GM21529 (cell line): ENCODE results near the gene KCNJ15.

ENCODE experiments used
- ATAC-seq: cut with Tn5 transposase; IDR thresholded peaks from one replicate; pipeline ENCODE4 v1.9.1; 2021; ENCODE audit not compliant: unreplicated experiment

KCNJ15 gene

GRCh38 chr21:38325216-38325615 is 68.4 kb downstream of the KCNJ15 start:
- no peak for ATAC-seq

GRCh38 chr21:38325731-38326420 is 69.1 kb downstream of the KCNJ15 start:
- no peak for ATAC-seq

- ATAC-seq = no peak
Measured at GRCh38 chr21:38326429-38326828, 69.6 kb downstream of the KCNJ15 start.

- no peak for ATAC-seq
Measured at GRCh38 chr21:38326899-38327298, 70.1 kb downstream of the KCNJ15 start.

GRCh38 chr21:38327984-38328383 is 71.2 kb downstream of the KCNJ15 start:
- no peak for ATAC-seq

- no peak for ATAC-seq
Measured at GRCh38 chr21:38329162-38329561, 72.4 kb downstream of the KCNJ15 start.

- no peak for ATAC-seq
Measured at GRCh38 chr21:38330666-38331065, 73.9 kb downstream of the KCNJ15 start.

GRCh38 chr21:38333301-38334272 is 76.8 kb downstream of the KCNJ15 start:
- no peak for ATAC-seq

GRCh38 chr21:38334866-38335265 is 78.1 kb downstream of the KCNJ15 start:
- no peak for ATAC-seq

GRCh38 chr21:38337793-38338192 is 81.0 kb downstream of the KCNJ15 start:
- no peak for ATAC-seq

- no peak for ATAC-seq
Measured at GRCh38 chr21:38340131-38340530, 83.3 kb downstream of the KCNJ15 start.

GRCh38 chr21:38341546-38342012 is 84.8 kb downstream of the KCNJ15 start:
- ATAC-seq = no peak

- ATAC-seq = no peak
Measured at GRCh38 chr21:38342739-38343138, 85.9 kb downstream of the KCNJ15 start.

- no peak for ATAC-seq
Measured at GRCh38 chr21:38343691-38344090, 86.9 kb downstream of the KCNJ15 start.

- ATAC-seq = no peak
Measured at GRCh38 chr21:38346286-38346685, 89.5 kb downstream of the KCNJ15 start.

GRCh38 chr21:38349111-38349746 is 92.4 kb downstream of the KCNJ15 start:
- no peak for ATAC-seq

- ATAC-seq = no peak
Measured at GRCh38 chr21:38349977-38350376, 93.2 kb downstream of the KCNJ15 start.

- ATAC-seq = no peak
Measured at GRCh38 chr21:38350684-38351083, 93.9 kb downstream of the KCNJ15 start.

- ATAC-seq = no peak
Measured at GRCh38 chr21:38351176-38351959, 94.6 kb downstream of the KCNJ15 start.

- ATAC-seq = no peak
Measured at GRCh38 chr21:38351961-38352521, 95.2 kb downstream of the KCNJ15 start.
